Heart left ventricle (tissue), 13 donors: ENCODE measurements around the gene LOXL3.

Experiments used
- CTCF ChIP-seq, 12 donors: fragments of 200-600 bp; sonication (generic) in 4 of 12; IDR thresholded peaks; one replicate each; pipeline versions ENCODE4 v1.5.0 to v1.8.0; 2018 to 2022; ENCODE audit warnings: antibody characterized with exemption in 12 of 12, mild to moderate bottlenecking in 5 of 12
- POLR2A ChIP-seq, 2 donors: fragments of 450-650 bp; IDR thresholded peaks; one replicate each; pipeline ENCODE4 v1.6.1; 2017; ENCODE audit warnings: antibody characterized with exemption in 2 of 2, mild to moderate bottlenecking in 2 of 2, moderate library complexity in 2 of 2
- donor health status: ischemic (EF 13 %, LVEDD 7.1; RV severe dilation, severe dysfunction).
- donor health status: DM: no; HTN: yes; CAD: no.
- donor health status: DM: no; HTN: no; CAD: no.
- donor health status: ischemic (EF 25% LVEDD 6.9; RV normal size, moderate dysfunction).
- donor health status: ischemic (EF 25% LVEDD 5.7; RV mildly dilated, moderate dysfunction).
- donor health status: ischemic (EF 35%, LVEDD 5.7; RV mildly dilated, moderate dysfunction).
- donor health status: nonischemic (EF 11% LVEDD 7.7; RV severe dilation, severe dysfunction).
- donor health status: DM: yes; HTN: yes; CAD: no.
- donor health status: PGD.
- donor health status: ischemic (EF 29% LVEDD 5.4; RV normal size, mild dysfunction).
- donor health status: nonischemic (EF 23%, LVEDD 6.1; RV moderate dilation, normal function).

GRCh38 chr2:74550231-74550630 is 3.5 kb downstream of the LOXL3 start:
- TF ChIP-seq CTCF (IDR thresholded peaks at IDR 0.05) (no peak), POLR2A (IDR thresholded peaks at IDR 0.05) (no peak)
